Erythroblast (primary cell): ENCODE measurements around the gene HDAC5.

Experiments
- GATA1 ChIP-seq: IDR thresholded peaks from 2 replicates; pipeline ENCODE4 v1.6.1; 2011; ENCODE audit warnings: low read depth, mild to moderate bottlenecking, control low read depth, low read length, moderate library complexity
- POLR2A ChIP-seq: IDR thresholded peaks from 2 replicates; pipeline ENCODE4 v1.6.1; 2011; ENCODE audit warnings: mild to moderate bottlenecking, low read length

DNA sequence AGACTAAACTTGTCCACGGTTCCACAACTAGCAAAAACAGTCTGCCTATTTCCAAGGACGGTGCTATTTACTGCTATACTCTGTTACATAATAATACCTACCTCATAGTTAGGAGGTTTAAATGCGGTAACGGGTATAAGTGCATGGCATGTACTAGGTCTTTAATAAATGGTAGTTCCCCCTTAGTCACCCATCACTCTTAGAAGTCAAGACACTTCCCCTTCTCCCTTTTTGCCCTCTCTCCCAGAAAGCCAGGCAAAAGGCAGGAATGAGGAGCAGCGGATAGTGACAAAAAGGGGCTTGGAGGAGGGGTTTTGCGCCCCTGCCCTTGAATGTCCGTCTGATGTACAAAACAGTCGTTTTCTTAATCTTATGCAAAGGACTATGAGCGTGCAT is 55.9 kb downstream of the HDAC5 start:
- TF ChIP-seq POLR2A = no peak
- no peak for TF ChIP-seq GATA1
